ENCODE measurements around the gene SIGLEC10. TPM values are rescaled to one million over a fixed set of nuclear protein-coding genes. Genes with fewer than 3 reads are reported as not detected.
A peak's percentile ranks its signal among the peaks of the same experiment; 100 is the strongest.
"Not testable (repeated sequence)": the region's sequence is repeated elsewhere in the genome, so short reads cannot be mapped to it uniquely, and the experiment has no call there.

SIGLEC10 gene
- 10 to 100 TPM in 1 of 3 donors, 1 to 10 TPM in 2; 1.7 to 28.9 (median 6.6) TPM for total RNA-seq
- total RNA-seq (2013), result 18.9 TPM

- Mint-ChIP-seq H3K4me1 (peaks cover 18 to 29% of the 10 kb centered on the region in 2 donors), H3K36me3 (no peaks in the 10 kb centered on the region), H3K27me3 (ENCODE audit: low read depth in 2 of 2) (peaks cover 4 to 5% of the 10 kb centered on the region in 2 donors), H3K9me3 (no peaks in the 10 kb centered on the region), H3K27ac (peak within 1 kb of the TSS; percentile 56 to 77), H3K4me3 (peak within 1 kb of the TSS; percentile 47)
- Histone ChIP-seq H3K4me3 (ENCODE audit: low read length) (peak within 1 kb of the TSS; percentile 31), H3K9me3 (ENCODE audit: control insufficient read depth, insufficient read depth, low read length) (no peaks in the 10 kb centered on the region), H3K27ac (ENCODE audit: low read length) (peak within 1 kb of the TSS; percentile 69), H3K27me3 (ENCODE audit: control insufficient read depth, insufficient read depth, low read length) (peaks cover 5% of the 10 kb centered on the region), H3K4me1 (ENCODE audit: control insufficient read depth, insufficient read depth, low read length) (peaks cover 47% of the 10 kb centered on the region), H3K36me3 (ENCODE audit: control insufficient read depth, insufficient read depth, low read length) (peaks cover 2% of the 10 kb centered on the region)
- DNase-seq (peak in 1 of 2 donors; percentile 24), ATAC-seq (peak; percentile 60 to 81 (median 74))
- intact Hi-C loops (cut with micrococcal nuclease), result no loop called here
- 18% methylated on average over 21 of the region's 21 CpGs for WGBS (ENCODE audit: insufficient coverage)
- TF ChIP-seq CTCF (IDR thresholded peaks at IDR 0.05), result no peak
These were observed at the start of gene SIGLEC10 for GRCh38 chr19:51417107-51417809. Gene SIGLEC10, minus strand, starts transcription at chr19:51417642. Its CDS starts 61 bp downstream, at chr19:51417581.

GRCh38 chr19:51466723-51467122 lies 49.3 kb upstream of the SIGLEC10 start:
- TF ChIP-seq CTCF (IDR thresholded peaks at IDR 0.05), result no peak
- Mint-ChIP-seq H3K27me3 (ENCODE audit: low read depth in 2 of 2) (peaks cover 15 to 32% of the 10 kb centered on the region in 2 donors), H3K9me3 (no peaks in the 10 kb centered on the region), H3K36me3 (no peaks in the 10 kb centered on the region), H3K4me3 (no peak overlapping the region), H3K27ac (no peak overlapping the region), H3K4me1 (peaks cover 0 to 18% of the 10 kb centered on the region in 2 donors)
- ATAC-seq, result no peak
- no peak for DNase-seq
- no peaks in the 10 kb centered on the region for H3K9me3 ChIP-seq (ENCODE audit: control insufficient read depth, insufficient read depth, low read length)
- H3K36me3 ChIP-seq (ENCODE audit: control insufficient read depth, insufficient read depth, low read length), result no peaks in the 10 kb centered on the region
- H3K27ac ChIP-seq (ENCODE audit: low read length), result no peak overlapping the region
- 56% methylated on average over 3 of the region's 3 CpGs for WGBS (ENCODE audit: insufficient coverage)
- H3K27me3 ChIP-seq (ENCODE audit: control insufficient read depth, insufficient read depth, low read length), result peaks cover 12% of the 10 kb centered on the region
- H3K4me1 ChIP-seq (ENCODE audit: control insufficient read depth, insufficient read depth, low read length), result peaks cover 19% of the 10 kb centered on the region
- no peak overlapping the region for H3K4me3 ChIP-seq (ENCODE audit: low read length)
- intact Hi-C loops (cut with micrococcal nuclease), result no loop called here

GRCh38 chr19:51463976-51464581 lies 46.6 kb upstream of the SIGLEC10 start:
- peaks cover 24 to 32% of the 10 kb centered on the region in 2 donors for H3K27me3 Mint-ChIP-seq (ENCODE audit: low read depth in 2 of 2)
- intact Hi-C loops (cut with micrococcal nuclease); DNase-seq; H3K4me3 ChIP-seq (ENCODE audit: low read length); H3K36me3 ChIP-seq (ENCODE audit: control insufficient read depth, insufficient read depth, low read length); H3K27ac ChIP-seq (ENCODE audit: low read length); H3K9me3 Mint-ChIP-seq; H3K27ac Mint-ChIP-seq; H3K9me3 ChIP-seq (ENCODE audit: control insufficient read depth, insufficient read depth, low read length); H3K36me3 Mint-ChIP-seq: not testable (repeated sequence)
- H3K4me1 ChIP-seq (ENCODE audit: control insufficient read depth, insufficient read depth, low read length), result peaks cover 36% of the 10 kb centered on the region
- 14% methylated on average over 10 of the region's 33 CpGs for WGBS (ENCODE audit: insufficient coverage)
- ATAC-seq, result peak; percentile 49 to 63 (median 63)
- peaks cover 0 to 30% of the 10 kb centered on the region in 2 donors for H3K4me1 Mint-ChIP-seq
- peaks cover 18% of the 10 kb centered on the region for H3K27me3 ChIP-seq (ENCODE audit: control insufficient read depth, insufficient read depth, low read length)
- peak overlapping the region; percentile 65 for H3K4me3 Mint-ChIP-seq

GRCh38 chr19:51462681-51463080 lies 45.2 kb upstream of the SIGLEC10 start:
- no peaks in the 10 kb centered on the region for H3K9me3 Mint-ChIP-seq
- H3K27me3 Mint-ChIP-seq (ENCODE audit: low read depth in 2 of 2), result peaks cover 27 to 29% of the 10 kb centered on the region in 2 donors
- no peak for TF ChIP-seq CTCF (IDR thresholded peaks at IDR 0.05)
- H3K4me3 Mint-ChIP-seq, result no peak overlapping the region
- Histone ChIP-seq H3K27me3 (ENCODE audit: control insufficient read depth, insufficient read depth, low read length) (peaks cover 18% of the 10 kb centered on the region), H3K4me3 (ENCODE audit: low read length) (no peak overlapping the region), H3K27ac (ENCODE audit: low read length) (no peak overlapping the region), H3K4me1 (ENCODE audit: control insufficient read depth, insufficient read depth, low read length) (peaks cover 36% of the 10 kb centered on the region), H3K36me3 (ENCODE audit: control insufficient read depth, insufficient read depth, low read length) (no peaks in the 10 kb centered on the region), H3K9me3 (ENCODE audit: control insufficient read depth, insufficient read depth, low read length) (no peaks in the 10 kb centered on the region)
- intact Hi-C loops (cut with micrococcal nuclease), result no loop called here
- WGBS (ENCODE audit: insufficient coverage), result 84% methylated on average over 10 of the region's 10 CpGs
- H3K36me3 Mint-ChIP-seq, result no peaks in the 10 kb centered on the region
- no peak for DNase-seq
- ATAC-seq, result no peak
- H3K4me1 Mint-ChIP-seq, result peaks cover 0 to 30% of the 10 kb centered on the region in 2 donors
- H3K27ac Mint-ChIP-seq, result no peak overlapping the region
